Renal pelvis (tissue), 4 donors: Measurements from ENCODE around the gene MPP7. TPM values are rescaled to one million over a fixed set of nuclear protein-coding genes. Genes with fewer than 3 reads are reported as not detected.
A peak's percentile ranks its signal among the peaks of the same experiment; 100 is the strongest.

Experiments used
- DNase-seq: peaks from one replicate; pipeline ENCODE4 v3.0.0-alpha.2; 2013
- polyA plus RNA-seq, 3 donors: library from polyadenylated mRNA; unstranded; fragments of 120-200 nt; gene quantifications; one replicate each; pipeline ENCODE4 v1.2.1, GENCODE V29; 2013; ENCODE audit not compliant: insufficient read length in 3 of 3

Gene MPP7
- polyA plus RNA-seq, 3 donors = 7.0 to 8.7 (median 7.6) TPM

- DNase-seq = no peak
Observed at GRCh38 chr10:28269842-28270456, 32.9 kb downstream of the MPP7 start.

- no peak for DNase-seq
Observed at GRCh38 chr10:28266449-28267224, 36.2 kb downstream of the MPP7 start.

- DNase-seq = peak; percentile 28
Observed at GRCh38 chr10:28263136-28263857, 39.6 kb downstream of the MPP7 start.

GRCh38 chr10:28256776-28257175 lies 46.1 kb downstream of the MPP7 start:
- DNase-seq = no peak

GRCh38 chr10:28254290-28254985 lies 48.4 kb downstream of the MPP7 start:
- peak; percentile 35 for DNase-seq

- no peak for DNase-seq
Observed at GRCh38 chr10:28253169-28253785, 49.6 kb downstream of the MPP7 start.

Other genes with a start within 250 kb of the MPP7 start
- 100 to 1,000 TPM; 145 to 166 (median 146) TPM for gene WAC, start 230.1 kb upstream of the MPP7 start, polyA plus RNA-seq